RWPE2 (cell line): Measurements from ENCODE around the gene GNAI1.

ENCODE experiments used
- ATAC-seq: fragments of 200-7000 bp; cut with Tn5 transposase; 3 replicates; pipeline ENCODE4 v1.9.1; 2021; ENCODE audit warnings: low read depth
- DNase-seq: peaks from one replicate; pipeline ENCODE4 v3.0.0-alpha.2; 2020; ENCODE audit warnings: low spot score
- H3K27ac ChIP-seq: fragments of 450-650 bp; 2 replicates; pipeline ENCODE4 v1.5.1; 2017; ENCODE audit warnings: mild to moderate bottlenecking; ENCODE audit not compliant: poor library complexity, severe bottlenecking
- H3K27me3 ChIP-seq: fragments of 250-450 bp; sonication (Bioruptor Pico); 2 replicates; pipeline ENCODE4 v1.5.1; 2021; ENCODE audit warnings: mild to moderate bottlenecking, moderate library complexity; ENCODE audit not compliant: insufficient read depth, poor library complexity, severe bottlenecking
- H3K36me3 ChIP-seq: fragments of 250-450 bp; sonication (Bioruptor Pico); 2 replicates; pipeline ENCODE4 v1.5.1; 2020; ENCODE audit warnings: low read depth, mild to moderate bottlenecking, moderate library complexity
- H3K4me1 ChIP-seq: fragments of 250-450 bp; sonication (Bioruptor Pico); 2 replicates; pipeline ENCODE4 v1.5.1; 2021; ENCODE audit warnings: mild to moderate bottlenecking, moderate library complexity; ENCODE audit not compliant: insufficient read depth, poor library complexity, severe bottlenecking
- H3K4me3 ChIP-seq: fragments of 250-450 bp; sonication (Bioruptor Pico); 2 replicates; pipeline ENCODE4 v1.5.1; 2021; ENCODE audit warnings: mild to moderate bottlenecking, moderate library complexity; ENCODE audit not compliant: severe bottlenecking
- H3K9me3 ChIP-seq: fragments of 250-450 bp; sonication (Bioruptor Pico); 2 replicates; pipeline ENCODE4 v1.5.1; 2021; ENCODE audit warnings: mild to moderate bottlenecking, moderate library complexity; ENCODE audit not compliant: severe bottlenecking
- TF ChIP-seq, protein P1 (sequence below): fragments of 450-650 bp; IDR thresholded peaks from one replicate; pipeline ENCODE4 v1.5.1; 2017; ENCODE audit warnings: mild to moderate bottlenecking, moderate library complexity; ENCODE audit not compliant: poor library complexity, severe bottlenecking

GNAI1 gene

DNA sequence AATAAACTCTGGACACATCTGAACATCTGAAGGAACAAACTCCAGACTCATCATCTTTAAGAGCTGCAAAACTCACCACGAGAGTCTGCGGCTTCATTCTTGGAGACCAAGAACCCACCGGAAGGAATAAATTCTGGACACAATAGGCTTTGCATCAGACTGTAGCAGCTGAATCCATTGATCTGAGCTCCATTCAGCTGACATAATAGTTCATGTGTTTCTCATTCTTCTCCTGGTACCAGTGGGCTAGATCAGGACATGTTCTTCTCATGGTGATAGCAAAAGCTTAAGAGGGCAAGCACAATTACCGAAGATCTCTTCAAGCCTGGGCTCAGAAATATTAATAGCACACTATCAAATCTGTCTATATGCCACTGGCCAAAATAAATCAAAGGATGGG, 20.5 kb upstream of the GNAI1 start:
- DNase-seq (no peak), ATAC-seq (no peak)
- no peaks in the 10 kb centered on the region for H3K36me3 ChIP-seq
- no peaks in the 10 kb centered on the region for H3K4me1 ChIP-seq
- TF ChIP-seq, protein P1, sequence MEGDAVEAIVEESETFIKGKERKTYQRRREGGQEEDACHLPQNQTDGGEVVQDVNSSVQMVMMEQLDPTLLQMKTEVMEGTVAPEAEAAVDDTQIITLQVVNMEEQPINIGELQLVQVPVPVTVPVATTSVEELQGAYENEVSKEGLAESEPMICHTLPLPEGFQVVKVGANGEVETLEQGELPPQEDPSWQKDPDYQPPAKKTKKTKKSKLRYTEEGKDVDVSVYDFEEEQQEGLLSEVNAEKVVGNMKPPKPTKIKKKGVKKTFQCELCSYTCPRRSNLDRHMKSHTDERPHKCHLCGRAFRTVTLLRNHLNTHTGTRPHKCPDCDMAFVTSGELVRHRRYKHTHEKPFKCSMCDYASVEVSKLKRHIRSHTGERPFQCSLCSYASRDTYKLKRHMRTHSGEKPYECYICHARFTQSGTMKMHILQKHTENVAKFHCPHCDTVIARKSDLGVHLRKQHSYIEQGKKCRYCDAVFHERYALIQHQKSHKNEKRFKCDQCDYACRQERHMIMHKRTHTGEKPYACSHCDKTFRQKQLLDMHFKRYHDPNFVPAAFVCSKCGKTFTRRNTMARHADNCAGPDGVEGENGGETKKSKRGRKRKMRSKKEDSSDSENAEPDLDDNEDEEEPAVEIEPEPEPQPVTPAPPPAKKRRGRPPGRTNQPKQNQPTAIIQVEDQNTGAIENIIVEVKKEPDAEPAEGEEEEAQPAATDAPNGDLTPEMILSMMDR, result no peak
- H3K27ac ChIP-seq, result no peak overlapping the region
- no peak overlapping the region for H3K4me3 ChIP-seq
- no peaks in the 10 kb centered on the region for H3K9me3 ChIP-seq
- no peaks in the 10 kb centered on the region for H3K27me3 ChIP-seq

DNA sequence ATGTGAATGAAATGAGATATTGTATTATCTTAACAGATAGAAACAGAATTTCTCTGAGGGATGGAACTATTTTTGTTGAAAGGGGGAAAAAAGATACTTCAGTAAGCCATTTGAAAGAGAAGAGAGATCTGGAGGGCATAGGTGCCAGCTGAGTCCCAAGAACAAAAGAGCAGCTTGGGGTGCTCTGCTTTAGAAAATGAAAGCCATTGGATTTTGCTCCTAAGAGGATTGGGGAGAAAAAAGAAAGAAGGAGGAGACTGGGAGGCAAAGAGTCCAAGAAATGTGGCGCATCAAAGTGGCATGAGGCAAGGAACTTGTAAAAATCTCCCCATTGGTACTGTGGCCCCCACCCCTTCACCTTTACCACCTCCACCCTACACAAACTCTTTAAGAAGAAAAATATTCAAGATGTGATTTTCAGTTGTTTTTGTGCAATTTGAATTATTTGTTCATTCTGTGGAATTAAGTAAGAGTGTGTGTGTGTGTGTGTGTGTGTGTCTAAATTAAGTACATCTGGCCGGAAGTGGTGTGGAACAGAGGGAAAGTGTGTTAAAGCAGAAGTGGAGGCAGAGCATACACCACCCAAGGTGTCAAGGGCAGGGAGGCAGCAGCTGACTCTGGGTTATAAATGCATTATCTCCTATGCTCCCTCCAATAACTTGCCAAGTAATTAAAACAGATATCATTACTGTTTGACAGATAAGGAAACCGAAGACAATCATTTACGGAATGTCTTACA, 9.9 kb upstream of the GNAI1 start:
- H3K27ac ChIP-seq, result no peak overlapping the region
- H3K27me3 ChIP-seq, result no peaks in the 10 kb centered on the region
- ATAC-seq (no peak), DNase-seq (no peak)
- no peak overlapping the region for H3K4me3 ChIP-seq
- TF ChIP-seq, protein P1, result no peak
- no peaks in the 10 kb centered on the region for H3K36me3 ChIP-seq
- no peaks in the 10 kb centered on the region for H3K4me1 ChIP-seq
- H3K9me3 ChIP-seq, result no peaks in the 10 kb centered on the region

DNA sequence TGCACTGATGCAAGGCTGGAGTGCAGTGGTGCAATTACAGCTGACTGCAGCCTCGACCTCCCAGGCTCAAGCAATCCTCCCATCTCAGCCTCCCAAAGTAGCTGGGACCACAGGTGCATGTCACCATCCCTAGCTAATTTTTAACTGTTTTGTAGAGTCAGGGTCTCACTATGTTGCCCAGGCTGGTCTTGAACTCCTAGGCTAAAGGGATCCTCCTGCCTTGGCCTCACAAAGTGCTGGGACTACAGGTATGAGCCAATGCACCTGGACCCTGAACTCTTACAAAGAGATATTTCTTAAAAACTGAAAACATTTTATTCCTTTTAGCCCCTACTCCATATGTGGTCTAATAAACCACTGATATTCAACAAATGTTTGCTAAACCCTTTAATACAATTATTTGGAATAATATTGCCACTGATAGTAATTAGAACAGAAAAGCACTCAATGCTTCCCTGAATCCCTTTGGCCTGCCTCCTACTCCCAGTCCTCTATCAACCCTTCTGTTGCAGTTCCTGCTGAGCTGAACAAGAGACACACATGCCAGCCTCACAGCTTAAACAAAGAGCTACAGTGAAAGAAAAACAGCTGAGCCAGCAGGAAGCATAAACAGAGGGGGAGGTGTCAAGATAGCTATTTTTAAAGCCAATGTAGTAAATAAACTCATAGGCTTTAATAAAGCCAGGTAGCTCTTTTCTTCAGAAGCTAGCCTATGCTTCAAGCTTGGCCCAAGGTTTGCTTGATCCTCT, 7.0 kb upstream of the GNAI1 start:
- DNase-seq, result no peak
- no peak for ATAC-seq
- no peaks in the 10 kb centered on the region for H3K36me3 ChIP-seq
- H3K27me3 ChIP-seq, result no peaks in the 10 kb centered on the region
- H3K4me3 ChIP-seq, result no peak overlapping the region
- no peaks in the 10 kb centered on the region for H3K4me1 ChIP-seq
- H3K27ac ChIP-seq, result no peak overlapping the region
- TF ChIP-seq, protein P1, result no peak
- no peaks in the 10 kb centered on the region for H3K9me3 ChIP-seq

DNA sequence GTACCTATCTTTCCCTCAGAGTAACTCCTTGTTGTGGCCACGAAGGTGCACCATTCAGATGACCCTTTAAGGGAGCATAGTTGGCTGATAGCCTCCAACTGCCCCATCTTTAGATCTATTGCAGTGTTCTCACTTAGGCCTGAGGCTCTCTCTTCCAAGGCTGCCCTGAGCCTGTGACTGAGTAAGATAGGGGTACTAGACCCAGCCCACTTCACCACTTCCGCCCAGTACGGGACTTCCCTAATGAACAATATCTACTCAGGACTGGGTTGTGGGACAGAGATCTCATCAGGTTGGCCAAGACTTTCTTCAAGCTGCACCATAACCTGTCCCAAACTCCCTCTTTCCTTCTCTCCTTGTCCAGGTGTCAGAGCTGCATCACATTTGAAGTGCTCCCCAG, 5.7 kb upstream of the GNAI1 start:
- ATAC-seq, result no peak
- peaks cover 10% of the 10 kb centered on the region for H3K4me1 ChIP-seq

More for the DNA sequence above, 5.7 kb upstream of the GNAI1 start:
- Histone ChIP-seq H3K36me3 (no peaks in the 10 kb centered on the region), H3K27ac (no peak overlapping the region), H3K9me3 (no peaks in the 10 kb centered on the region), H3K4me3 (no peak overlapping the region), H3K27me3 (no peaks in the 10 kb centered on the region)
- DNase-seq, result no peak
- TF ChIP-seq, protein P1, result no peak
